Gastrocnemius medialis (tissue), 4 donors: ENCODE data around the gene ZXDA.

ENCODE experiments used
- POLR2A ChIP-seq, 2 donors: fragments of 450-650 bp; IDR thresholded peaks; one replicate each; pipeline ENCODE4 v1.6.1; 2017; ENCODE audit warnings: antibody characterized with exemption in 2 of 2, mild to moderate bottlenecking in 2 of 2, moderate library complexity in 2 of 2
- TF ChIP-seq, protein P1 (sequence below), 5 experiments: fragments of 450-650 bp in 3 of 5; fragments of 200-600 bp in 2 of 5; sonication (generic) in 2 of 5; IDR thresholded peaks in 4 of 5; conservative IDR thresholded peaks in 1 of 5; 1 replicate in 4 of 5; 2 replicates in 1 of 5; pipeline ENCODE4 v1.5.1; 2016 to 2019; ENCODE audit warnings: antibody characterized with exemption in 5 of 5, mild to moderate bottlenecking in 3 of 5, moderate library complexity in 3 of 5

DNA sequence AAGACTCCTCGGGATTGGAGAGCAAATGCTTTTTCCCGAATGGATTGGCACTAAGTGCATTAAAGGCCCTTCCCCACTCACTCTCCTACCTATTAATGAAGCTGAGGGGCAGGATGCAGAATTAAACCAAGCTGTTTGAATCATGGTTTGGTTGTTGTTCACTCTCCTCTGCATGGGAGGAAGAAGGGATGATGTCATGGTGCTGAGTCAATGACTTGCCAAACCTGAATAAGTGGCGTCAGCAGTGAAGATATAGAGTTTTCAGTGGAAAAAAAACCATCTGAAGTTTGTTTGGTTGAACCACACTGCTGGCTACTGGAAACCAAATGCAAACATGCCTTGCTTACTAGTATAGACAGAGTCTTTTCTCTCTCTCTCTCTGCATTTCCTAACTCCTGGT, 19.8 kb upstream of the ZXDA start:
- TF ChIP-seq, protein P1, sequence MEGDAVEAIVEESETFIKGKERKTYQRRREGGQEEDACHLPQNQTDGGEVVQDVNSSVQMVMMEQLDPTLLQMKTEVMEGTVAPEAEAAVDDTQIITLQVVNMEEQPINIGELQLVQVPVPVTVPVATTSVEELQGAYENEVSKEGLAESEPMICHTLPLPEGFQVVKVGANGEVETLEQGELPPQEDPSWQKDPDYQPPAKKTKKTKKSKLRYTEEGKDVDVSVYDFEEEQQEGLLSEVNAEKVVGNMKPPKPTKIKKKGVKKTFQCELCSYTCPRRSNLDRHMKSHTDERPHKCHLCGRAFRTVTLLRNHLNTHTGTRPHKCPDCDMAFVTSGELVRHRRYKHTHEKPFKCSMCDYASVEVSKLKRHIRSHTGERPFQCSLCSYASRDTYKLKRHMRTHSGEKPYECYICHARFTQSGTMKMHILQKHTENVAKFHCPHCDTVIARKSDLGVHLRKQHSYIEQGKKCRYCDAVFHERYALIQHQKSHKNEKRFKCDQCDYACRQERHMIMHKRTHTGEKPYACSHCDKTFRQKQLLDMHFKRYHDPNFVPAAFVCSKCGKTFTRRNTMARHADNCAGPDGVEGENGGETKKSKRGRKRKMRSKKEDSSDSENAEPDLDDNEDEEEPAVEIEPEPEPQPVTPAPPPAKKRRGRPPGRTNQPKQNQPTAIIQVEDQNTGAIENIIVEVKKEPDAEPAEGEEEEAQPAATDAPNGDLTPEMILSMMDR (IDR thresholded peaks at IDR 0.05 in 4 of 5, conservative IDR thresholded peaks at IDR 0.05 in 1 of 5) = no peak
- no peak for TF ChIP-seq POLR2A (IDR thresholded peaks at IDR 0.05)
